Suprapubic skin (tissue), 4 donors: ENCODE results near the gene ARHGAP35. TPM values are rescaled to one million over a fixed set of nuclear protein-coding genes. Genes with fewer than 3 reads are reported as not detected.

ENCODE experiments used
- DNase-seq, 2 donors: peaks; one replicate each; pipeline ENCODE4 v3.0.0-alpha.2; 2019; ENCODE audit warnings: low spot score in 2 of 2
- H3K27ac ChIP-seq: fragments of 200-600 bp; sonication (generic); one replicate; pipeline ENCODE4 v1.5.1; 2019
- H3K27me3 ChIP-seq: fragments of 200-600 bp; sonication (generic); one replicate; pipeline ENCODE4 v1.5.1; 2019
- H3K36me3 ChIP-seq: fragments of 200-600 bp; sonication (generic); one replicate; pipeline ENCODE4 v1.5.1; 2019
- H3K4me1 ChIP-seq: fragments of 200-600 bp; sonication (generic); one replicate; pipeline ENCODE4 v1.5.1; 2019
- H3K4me3 ChIP-seq: fragments of 200-600 bp; sonication (generic); one replicate; pipeline ENCODE4 v1.5.1; 2019; ENCODE audit warnings: mild to moderate bottlenecking
- H3K9me3 ChIP-seq: fragments of 200-600 bp; sonication (generic); one replicate; pipeline ENCODE4 v1.5.1; 2019
- EP300 ChIP-seq: sonication (generic); formaldehyde crosslinking; IDR thresholded peaks from one replicate; pipeline ENCODE4 v1.6.1; 2017; ENCODE audit warnings: antibody characterized with exemption
- POLR2A ChIP-seq, 2 donors: fragments of 450-650 bp; IDR thresholded peaks; one replicate each; pipeline ENCODE4 v1.6.1; 2017; ENCODE audit warnings: antibody characterized with exemption in 2 of 2, mild to moderate bottlenecking in 2 of 2, moderate library complexity in 2 of 2
- POLR2AphosphoS5 ChIP-seq, 3 donors: sonication (generic); formaldehyde crosslinking; IDR thresholded peaks; one replicate each; pipeline ENCODE4 v1.6.1; 2017; ENCODE audit warnings: antibody characterized with exemption in 3 of 3
- WGBS: methylation state at CpG from one replicate; pipeline ENCODE4 v1.1.5; 2018; 5-methylcytosine and 5-hydroxymethylcytosine counted together
- total RNA-seq, 4 donors: library from RNA; depleted of rRNA; stranded (reverse); fragments of >200 nt; gene quantifications; one replicate each; pipeline ENCODE4 v1.1.0, GENCODE V29; 2016
- TF ChIP-seq, protein P1 (sequence below), 2 donors: fragments of 200-600 bp in 1 of 2; fragments of 450-650 bp in 1 of 2; sonication (generic) in 1 of 2; IDR thresholded peaks; one replicate each; pipeline ENCODE4 v1.5.1; 2016 to 2019; ENCODE audit warnings: antibody characterized with exemption in 2 of 2, mild to moderate bottlenecking in 1 of 2, moderate library complexity in 1 of 2

ARHGAP35 gene
- total RNA-seq, 4 donors from 2014 or later, result 33.9 to 54.2 (median 46.5) TPM

DNA sequence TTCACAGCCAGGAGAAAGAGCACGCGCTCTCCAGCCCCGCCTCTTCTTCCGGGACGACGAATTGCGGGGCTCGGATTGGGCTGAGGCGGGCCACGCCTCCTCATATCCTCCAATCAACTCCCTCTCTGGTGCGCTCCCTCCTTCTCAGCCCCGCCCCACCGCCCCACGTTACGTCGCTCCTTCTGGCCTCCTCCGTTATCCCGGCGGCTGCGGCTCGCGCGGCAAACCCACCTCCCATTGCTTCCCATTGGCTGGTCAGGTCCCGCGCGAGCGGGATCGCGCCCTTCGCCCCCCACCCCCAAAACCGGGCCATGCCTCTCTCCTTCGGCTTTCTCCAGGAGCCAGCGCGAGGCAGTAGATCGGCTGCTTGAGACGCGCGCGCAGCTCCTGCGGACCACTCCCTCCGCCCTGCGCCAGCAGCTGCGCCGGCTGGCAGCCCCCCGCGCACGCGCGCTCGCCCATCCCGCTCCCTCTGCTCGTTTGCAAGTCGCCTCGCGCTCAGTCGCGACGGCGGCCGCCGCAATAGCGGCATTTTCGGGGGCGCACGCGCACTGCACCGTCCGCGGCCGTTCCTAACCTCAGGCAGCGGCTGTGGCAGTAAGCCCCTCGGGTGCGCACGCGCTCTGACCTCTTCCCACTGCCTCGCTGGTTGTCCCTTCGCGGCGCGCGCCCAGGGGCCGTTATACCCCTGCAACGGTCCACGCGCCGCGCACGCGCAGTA is 512 bp upstream of the ARHGAP35 start:
- H3K27me3 ChIP-seq, result no peaks in the 10 kb centered on the region
- TF ChIP-seq EP300, result no peak
- TF ChIP-seq POLR2A (IDR thresholded peaks at IDR 0.05), result peak in 1 of 2 donors; percentile 60
- TF ChIP-seq POLR2AphosphoS5 (IDR thresholded peaks at IDR 0.05), result peak in 2 of 3 donors; percentile 26 to 72
- TF ChIP-seq, protein P1, sequence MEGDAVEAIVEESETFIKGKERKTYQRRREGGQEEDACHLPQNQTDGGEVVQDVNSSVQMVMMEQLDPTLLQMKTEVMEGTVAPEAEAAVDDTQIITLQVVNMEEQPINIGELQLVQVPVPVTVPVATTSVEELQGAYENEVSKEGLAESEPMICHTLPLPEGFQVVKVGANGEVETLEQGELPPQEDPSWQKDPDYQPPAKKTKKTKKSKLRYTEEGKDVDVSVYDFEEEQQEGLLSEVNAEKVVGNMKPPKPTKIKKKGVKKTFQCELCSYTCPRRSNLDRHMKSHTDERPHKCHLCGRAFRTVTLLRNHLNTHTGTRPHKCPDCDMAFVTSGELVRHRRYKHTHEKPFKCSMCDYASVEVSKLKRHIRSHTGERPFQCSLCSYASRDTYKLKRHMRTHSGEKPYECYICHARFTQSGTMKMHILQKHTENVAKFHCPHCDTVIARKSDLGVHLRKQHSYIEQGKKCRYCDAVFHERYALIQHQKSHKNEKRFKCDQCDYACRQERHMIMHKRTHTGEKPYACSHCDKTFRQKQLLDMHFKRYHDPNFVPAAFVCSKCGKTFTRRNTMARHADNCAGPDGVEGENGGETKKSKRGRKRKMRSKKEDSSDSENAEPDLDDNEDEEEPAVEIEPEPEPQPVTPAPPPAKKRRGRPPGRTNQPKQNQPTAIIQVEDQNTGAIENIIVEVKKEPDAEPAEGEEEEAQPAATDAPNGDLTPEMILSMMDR (IDR thresholded peaks at IDR 0.05), result no peak
- peak overlapping the region; percentile 91 for H3K4me3 ChIP-seq
- H3K36me3 ChIP-seq, result no peaks in the 10 kb centered on the region
- peaks cover 59% of the 10 kb centered on the region for H3K4me1 ChIP-seq
- no peaks in the 10 kb centered on the region for H3K9me3 ChIP-seq
- H3K27ac ChIP-seq, result peak overlapping the region; percentile 98
- WGBS, result under 1% methylated on average over 35 of the region's 89 CpGs
- DNase-seq, result peak; percentile 99

DNA sequence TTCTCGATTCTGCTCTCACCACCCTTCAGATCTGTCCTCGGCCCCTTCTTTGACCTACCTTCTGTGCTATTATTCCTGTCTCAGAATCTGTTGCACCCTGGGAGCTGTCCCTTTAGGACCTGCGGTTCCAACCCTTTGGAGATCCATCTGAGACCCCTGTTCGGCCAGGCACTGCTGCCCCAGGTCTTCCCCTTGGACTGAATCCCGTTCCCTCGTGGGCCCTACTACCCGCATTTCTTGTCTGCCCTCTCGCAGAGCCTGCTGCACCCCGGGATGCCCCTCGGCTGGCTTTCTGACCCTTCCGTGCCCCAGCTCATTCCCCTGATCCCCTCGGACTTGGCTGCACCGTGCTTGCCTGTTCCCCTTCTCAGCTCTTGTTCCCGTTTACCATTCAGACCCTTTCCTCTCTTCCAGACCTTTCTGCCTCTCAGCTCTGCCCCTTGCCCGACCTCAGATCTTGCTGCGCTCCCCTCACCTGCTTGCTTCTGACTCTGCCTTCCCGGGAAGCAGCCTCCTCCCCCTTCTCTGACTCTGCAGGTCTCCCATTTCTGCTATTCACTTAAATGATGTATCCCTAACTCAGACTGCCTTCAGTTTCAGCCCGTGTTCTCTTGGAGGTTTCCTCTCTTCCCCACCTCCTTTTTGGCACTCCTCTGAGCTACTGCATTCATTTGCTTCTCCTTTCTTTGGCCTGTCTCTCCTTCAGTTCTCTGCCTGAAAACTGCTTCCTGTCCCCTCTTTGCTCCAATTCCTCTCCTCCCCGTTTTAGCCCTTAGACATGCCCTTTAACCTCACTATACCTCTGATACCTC is 1.1 kb downstream of the ARHGAP35 start:
- peak; percentile 69 to 76 for DNase-seq
- Histone ChIP-seq H3K9me3 (no peaks in the 10 kb centered on the region), H3K36me3 (no peaks in the 10 kb centered on the region), H3K27me3 (no peaks in the 10 kb centered on the region), H3K4me3 (peak overlapping the region; percentile 91), H3K27ac (peak overlapping the region; percentile 98), H3K4me1 (peaks cover 61% of the 10 kb centered on the region)
- no peak for TF ChIP-seq EP300
- no peak for TF ChIP-seq POLR2A (IDR thresholded peaks at IDR 0.05)
- TF ChIP-seq, protein P1 (IDR thresholded peaks at IDR 0.05), result no peak
- TF ChIP-seq POLR2AphosphoS5 (IDR thresholded peaks at IDR 0.05), result no peak
- WGBS, result 1% methylated on average over 19 of the region's 19 CpGs

DNA sequence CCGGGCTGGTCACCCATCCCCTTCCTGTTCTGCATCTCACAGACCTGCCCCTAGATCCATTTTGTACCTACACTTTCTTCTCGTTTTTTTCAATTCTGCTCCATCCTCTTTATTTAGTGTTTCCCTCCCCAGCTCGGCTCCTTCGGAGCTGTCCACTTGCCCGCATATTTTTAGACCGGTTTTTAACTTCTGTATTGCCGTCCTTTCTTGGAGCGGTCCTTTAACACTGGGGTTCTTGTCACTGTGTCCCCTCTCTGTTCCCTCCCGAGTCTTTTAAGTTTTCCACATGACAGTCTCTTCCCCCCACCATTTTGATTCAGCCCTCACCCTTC is 1.7 kb downstream of the ARHGAP35 start:
- TF ChIP-seq, protein P1 (IDR thresholded peaks at IDR 0.05), result no peak
- TF ChIP-seq EP300, result no peak
- TF ChIP-seq POLR2AphosphoS5 (IDR thresholded peaks at IDR 0.05), result no peak
- TF ChIP-seq POLR2A (IDR thresholded peaks at IDR 0.05), result no peak
- 10% methylated on average over 9 of the region's 9 CpGs for WGBS
- peaks cover 66% of the 10 kb centered on the region for H3K4me1 ChIP-seq
- H3K4me3 ChIP-seq, result peak overlapping the region; percentile 91
- no peaks in the 10 kb centered on the region for H3K36me3 ChIP-seq
- DNase-seq, result peak; percentile 15 to 37
- H3K27me3 ChIP-seq, result no peaks in the 10 kb centered on the region
- H3K9me3 ChIP-seq, result no peaks in the 10 kb centered on the region
- H3K27ac ChIP-seq, result peak overlapping the region; percentile 98

DNA sequence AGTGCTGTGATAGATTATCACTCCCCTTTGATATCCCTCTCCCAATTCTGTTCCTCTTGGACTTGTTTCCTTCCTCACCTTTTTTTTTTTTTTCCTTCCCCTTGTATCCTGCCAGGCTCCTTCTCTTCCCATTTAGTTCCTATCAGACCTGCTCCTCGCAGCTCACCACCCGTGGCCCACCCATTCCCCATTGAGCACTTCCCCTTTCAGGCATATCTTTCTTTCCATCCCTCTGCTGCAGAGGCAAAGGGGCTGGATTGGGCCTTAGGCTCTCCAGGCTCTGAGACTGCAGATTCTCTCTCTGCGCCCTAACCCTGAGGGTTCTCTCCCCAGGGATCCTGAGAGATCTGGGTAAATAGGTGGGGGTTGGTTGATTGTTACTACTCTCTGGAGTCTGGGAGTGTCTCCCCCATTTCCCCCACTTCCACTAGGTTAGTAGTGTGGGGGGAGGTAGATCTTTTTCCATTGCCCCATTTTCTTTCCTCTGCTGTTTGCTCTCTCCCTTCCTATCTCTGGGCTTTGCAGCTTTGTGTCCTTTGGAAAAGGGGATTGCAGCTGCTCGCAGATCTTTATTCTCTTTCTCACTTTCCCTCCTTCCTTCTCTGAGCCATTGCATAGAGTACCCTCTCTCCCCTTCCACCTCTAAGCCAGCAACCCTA is 2.3 kb downstream of the ARHGAP35 start:
- Histone ChIP-seq H3K4me1 (peaks cover 71% of the 10 kb centered on the region), H3K36me3 (no peaks in the 10 kb centered on the region), H3K9me3 (no peaks in the 10 kb centered on the region), H3K4me3 (peak overlapping the region; percentile 91), H3K27ac (peak overlapping the region; percentile 98), H3K27me3 (no peaks in the 10 kb centered on the region)
- peak; percentile 26 to 40 for DNase-seq
- 39% methylated on average over 4 of the region's 4 CpGs for WGBS
- TF ChIP-seq EP300 (no peak), POLR2A (IDR thresholded peaks at IDR 0.05) (no peak), POLR2AphosphoS5 (IDR thresholded peaks at IDR 0.05) (no peak)
- TF ChIP-seq, protein P1 (IDR thresholded peaks at IDR 0.05), result no peak
